Activated CD8-positive, alpha-beta T cell treated with anti-CD3 and anti-CD28 coated beads for 36 hours (primary cell): Measurements from ENCODE around the gene HBM. TPM values are rescaled to one million over a fixed set of nuclear protein-coding genes. Genes with fewer than 3 reads are reported as not detected.

Source experiments
- ATAC-seq: fragments of 200-7000 bp; cut with Tn5 transposase; one replicate; pipeline ENCODE4 v1.10.0; 2021; ENCODE audit warnings: mild to moderate bottlenecking, moderate library complexity
- CTCF ChIA-PET: fragments of 350-600 bp; sonication (Branson Sonifier 250); formaldehyde crosslinking; loops from one replicate; lab custom pipeline; 2021; ENCODE audit warnings: antibody characterized with exemption; lab: Charles Lee
- POLR2A ChIA-PET: fragments of 350-600 bp; sonication (Branson Sonifier 250); formaldehyde crosslinking; loops from one replicate; lab custom pipeline; 2021; ENCODE audit warnings: antibody characterized with exemption; lab: Charles Lee
- DNase-seq: peaks from one replicate; pipeline ENCODE4 v3.0.0-alpha.2; 2020
- H3K27ac Mint-ChIP-seq: one replicate; pipeline ENCODE4 v1.8.0; 2021; ENCODE audit warnings: mild to moderate bottlenecking, mixed read lengths
- H3K27me3 Mint-ChIP-seq: one replicate; pipeline ENCODE4 v1.8.0; 2021; ENCODE audit warnings: mixed read lengths
- H3K36me3 Mint-ChIP-seq: one replicate; pipeline ENCODE4 v1.8.0; 2021; ENCODE audit warnings: low read depth, mixed read lengths
- H3K4me1 Mint-ChIP-seq: one replicate; pipeline ENCODE4 v1.8.0; 2021; ENCODE audit warnings: low read depth, mixed read lengths
- H3K4me3 Mint-ChIP-seq: one replicate; pipeline ENCODE4 v1.8.0; 2021; ENCODE audit warnings: mild to moderate bottlenecking, moderate library complexity, mixed read lengths
- H3K9me3 Mint-ChIP-seq: one replicate; pipeline ENCODE4 v1.8.0; 2021; ENCODE audit warnings: mixed read lengths
- intact Hi-C: fragments of 100-400 bp; cut with micrococcal nuclease; formaldehyde crosslinking; loops from one replicate; pipeline ENCODE4 v1.10.0; 2022
- total RNA-seq, 2 experiments: library from RNA; stranded (reverse); gene quantifications; one replicate each; pipeline ENCODE4 v1.2.3, GENCODE V29; 2021
- TF ChIP-seq, protein P1 (sequence below): fragments of 200-600 bp; IDR thresholded peaks from one replicate; pipeline ENCODE4 v1.8.0; 2022; ENCODE audit warnings: antibody characterized with exemption, mild to moderate bottlenecking

HBM gene
- total RNA-seq, 2 experiments from 2014 or later, result not detected

DNA sequence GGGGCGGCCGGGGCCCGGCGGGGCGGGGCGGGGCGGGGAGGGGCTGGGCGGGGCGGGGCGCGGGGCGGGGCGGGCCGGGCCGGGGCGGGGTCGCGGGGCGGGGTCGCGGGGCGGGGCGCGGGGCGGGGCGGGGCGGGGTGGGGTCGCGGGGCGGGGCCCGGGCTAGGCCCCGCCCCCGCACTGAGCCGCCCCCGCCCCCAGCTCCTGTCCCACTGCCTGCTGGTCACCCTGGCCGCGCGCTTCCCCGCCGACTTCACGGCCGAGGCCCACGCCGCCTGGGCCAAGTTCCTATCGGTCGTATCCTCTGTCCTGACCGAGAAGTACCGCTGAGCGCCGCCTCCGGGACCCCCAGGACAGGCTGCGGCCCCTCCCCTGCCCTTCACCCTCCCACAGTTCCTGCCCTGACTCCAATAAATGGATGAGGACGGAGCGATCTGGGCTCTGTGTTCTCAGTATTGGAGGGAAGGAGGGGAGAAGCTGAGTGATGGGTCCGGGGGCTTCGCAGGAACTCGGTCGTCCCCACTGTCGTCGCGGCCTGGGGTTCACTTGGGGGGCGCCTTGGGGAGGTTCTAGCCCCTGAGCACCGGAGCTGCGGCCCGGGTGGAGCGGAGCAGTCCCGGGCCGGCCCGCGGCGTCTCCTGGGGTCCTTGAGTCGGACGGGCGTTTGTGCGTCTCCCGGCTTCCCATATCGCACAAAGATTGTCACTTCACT, 795 bp upstream of the HBM start:
- TF ChIP-seq, protein P1, sequence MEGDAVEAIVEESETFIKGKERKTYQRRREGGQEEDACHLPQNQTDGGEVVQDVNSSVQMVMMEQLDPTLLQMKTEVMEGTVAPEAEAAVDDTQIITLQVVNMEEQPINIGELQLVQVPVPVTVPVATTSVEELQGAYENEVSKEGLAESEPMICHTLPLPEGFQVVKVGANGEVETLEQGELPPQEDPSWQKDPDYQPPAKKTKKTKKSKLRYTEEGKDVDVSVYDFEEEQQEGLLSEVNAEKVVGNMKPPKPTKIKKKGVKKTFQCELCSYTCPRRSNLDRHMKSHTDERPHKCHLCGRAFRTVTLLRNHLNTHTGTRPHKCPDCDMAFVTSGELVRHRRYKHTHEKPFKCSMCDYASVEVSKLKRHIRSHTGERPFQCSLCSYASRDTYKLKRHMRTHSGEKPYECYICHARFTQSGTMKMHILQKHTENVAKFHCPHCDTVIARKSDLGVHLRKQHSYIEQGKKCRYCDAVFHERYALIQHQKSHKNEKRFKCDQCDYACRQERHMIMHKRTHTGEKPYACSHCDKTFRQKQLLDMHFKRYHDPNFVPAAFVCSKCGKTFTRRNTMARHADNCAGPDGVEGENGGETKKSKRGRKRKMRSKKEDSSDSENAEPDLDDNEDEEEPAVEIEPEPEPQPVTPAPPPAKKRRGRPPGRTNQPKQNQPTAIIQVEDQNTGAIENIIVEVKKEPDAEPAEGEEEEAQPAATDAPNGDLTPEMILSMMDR, result no peak
- intact Hi-C loops, result no loop called here
- ChIA-PET POLR2A (no interaction called here), CTCF (interaction anchor here (1.0 kb wide), 2 partner anchors 17 to 99 kb away, joined by 3 to 4 read pairs; no protein-coding TSS in a partner anchor)
- no peaks in the 10 kb centered on the region for H3K36me3 Mint-ChIP-seq
- peaks cover 5% of the 10 kb centered on the region for H3K4me1 Mint-ChIP-seq
- no peak overlapping the region for H3K27ac Mint-ChIP-seq
- DNase-seq (no peak), ATAC-seq (peak; percentile 31)
- no peak overlapping the region for H3K4me3 Mint-ChIP-seq
- peaks cover 46% of the 10 kb centered on the region for H3K27me3 Mint-ChIP-seq
- H3K9me3 Mint-ChIP-seq, result no peaks in the 10 kb centered on the region

DNA sequence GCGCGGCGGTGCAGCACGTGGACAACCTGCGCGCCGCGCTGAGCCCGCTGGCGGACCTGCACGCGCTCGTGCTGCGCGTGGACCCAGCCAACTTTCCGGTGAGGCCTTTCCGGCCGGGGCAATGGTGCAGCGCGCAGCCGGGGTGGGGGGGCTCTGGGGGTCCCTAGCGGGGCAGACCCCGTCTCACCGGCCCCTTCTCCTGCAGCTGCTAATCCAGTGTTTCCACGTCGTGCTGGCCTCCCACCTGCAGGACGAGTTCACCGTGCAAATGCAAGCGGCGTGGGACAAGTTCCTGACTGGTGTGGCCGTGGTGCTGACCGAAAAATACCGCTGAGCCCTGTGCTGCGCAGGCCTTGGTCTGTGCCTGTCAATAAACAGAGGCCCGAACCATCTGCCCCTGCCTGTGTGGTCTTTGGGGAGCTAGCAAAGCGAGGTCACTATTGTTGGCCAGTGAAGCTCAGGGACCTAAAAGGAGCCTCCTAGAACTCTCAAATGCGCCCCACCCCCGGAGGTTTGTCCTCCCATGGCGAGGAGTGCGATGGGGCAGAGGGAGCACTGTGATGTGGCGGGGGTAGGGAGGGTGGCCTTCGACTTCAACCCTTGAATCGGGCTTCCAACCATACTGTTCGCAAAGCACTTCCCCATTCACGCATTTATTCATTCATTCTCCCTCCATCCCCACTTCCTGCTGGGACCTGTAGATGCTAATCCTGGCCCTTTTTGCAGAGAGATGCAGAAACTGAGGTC, 770 bp downstream of the HBM start:
- DNase-seq (no peak), ATAC-seq (no peak)
- CTCF ChIA-PET, result no interaction called here
- H3K27ac Mint-ChIP-seq, result no peak overlapping the region
- POLR2A ChIA-PET, result no interaction called here
- peaks cover 10% of the 10 kb centered on the region for H3K4me1 Mint-ChIP-seq
- no peaks in the 10 kb centered on the region for H3K36me3 Mint-ChIP-seq
- H3K4me3 Mint-ChIP-seq, result no peak overlapping the region
- H3K9me3 Mint-ChIP-seq, result no peaks in the 10 kb centered on the region
- peaks cover 51% of the 10 kb centered on the region for H3K27me3 Mint-ChIP-seq
- intact Hi-C loops, result no loop called here
- TF ChIP-seq, protein P1, result no peak

DNA sequence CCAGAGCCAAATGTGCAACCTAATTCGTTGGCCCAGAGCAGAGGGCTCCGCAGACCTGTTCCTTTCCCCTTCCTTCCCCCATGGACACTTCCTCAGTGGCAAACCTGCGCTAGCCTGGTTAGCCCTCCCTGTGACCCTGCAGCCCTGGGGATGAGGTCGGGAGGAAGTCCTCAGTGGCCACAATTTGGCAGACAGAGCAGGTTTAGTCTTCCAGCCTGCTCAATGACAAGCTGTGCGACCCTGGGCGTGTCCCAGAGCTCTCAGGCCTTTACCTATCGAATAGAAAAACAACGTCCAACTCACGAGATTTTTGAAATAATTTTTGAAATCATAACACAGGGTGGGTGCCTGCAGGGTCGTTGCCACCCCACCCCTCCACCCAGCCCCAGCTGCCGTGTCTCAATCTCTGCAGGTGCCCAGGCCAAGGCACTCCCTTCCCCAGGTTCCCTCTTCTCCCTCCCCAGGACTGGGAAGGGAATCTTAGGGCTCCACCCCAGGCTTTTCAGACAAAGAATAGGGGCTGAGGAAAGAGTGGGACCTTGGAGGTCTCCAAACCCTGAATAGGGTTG, 1.4 kb downstream of the HBM start:
- H3K27ac Mint-ChIP-seq, result no peak overlapping the region
- intact Hi-C loops, result no loop called here
- H3K36me3 Mint-ChIP-seq, result no peaks in the 10 kb centered on the region
- CTCF ChIA-PET, result interaction anchor here (1.3 to 2.3 kb wide), 2 partner anchors 13 to 102 kb away, joined by 4 to 8 read pairs; partner anchors contain the start of gene HBQ1
- ATAC-seq (no peak), DNase-seq (no peak)
- H3K9me3 Mint-ChIP-seq, result no peaks in the 10 kb centered on the region
- TF ChIP-seq, protein P1, result no peak
- H3K4me1 Mint-ChIP-seq, result peaks cover 12% of the 10 kb centered on the region
- POLR2A ChIA-PET, result interaction anchor here (1.2 kb wide), 1 partner anchor 13 kb away, joined by 3 read pairs; the partner anchor contains the start of gene HBQ1
- H3K4me3 Mint-ChIP-seq, result no peak overlapping the region
- peaks cover 53% of the 10 kb centered on the region for H3K27me3 Mint-ChIP-seq

DNA sequence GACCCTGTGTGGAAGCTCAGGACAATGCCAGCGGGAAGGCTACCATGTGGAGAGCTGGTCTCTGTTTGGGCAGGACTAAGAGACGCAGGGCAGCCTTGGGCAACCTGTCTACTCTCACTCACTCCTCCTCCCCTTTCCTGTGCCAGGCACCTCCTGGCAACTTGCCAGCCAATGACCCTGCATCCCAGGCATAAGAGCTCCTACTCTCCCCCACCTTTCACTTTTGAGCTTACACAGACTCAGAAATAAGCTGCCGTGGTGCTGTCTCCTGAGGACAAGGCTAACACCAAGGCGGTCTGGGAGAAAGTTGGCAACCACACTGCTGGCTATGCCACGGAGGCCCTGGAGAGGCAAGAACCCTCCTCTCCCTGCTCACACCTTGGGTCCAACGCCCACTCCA, 2.6 kb downstream of the HBM start:
- intact Hi-C loops, result no loop called here
- Mint-ChIP-seq H3K9me3 (no peaks in the 10 kb centered on the region), H3K27me3 (peaks cover 52% of the 10 kb centered on the region), H3K36me3 (no peaks in the 10 kb centered on the region), H3K4me1 (peaks cover 13% of the 10 kb centered on the region), H3K27ac (no peak overlapping the region), H3K4me3 (no peak overlapping the region)
- ChIA-PET POLR2A (interaction anchor here (0.9 to 1.2 kb wide), 2 partner anchors 9 to 12 kb away, joined by 3 to 5 read pairs; partner anchors contain the start of gene HBQ1), CTCF (interaction anchor here (0.9 to 2.3 kb wide), 6 partner anchors 12 to 103 kb away, joined by 3 to 8 read pairs (median 4); partner anchors contain the start of gene HBQ1)
- ATAC-seq, result no peak
- TF ChIP-seq, protein P1, result no peak
- no peak for DNase-seq
